Liver (tissue), 2 donors: ENCODE results near the gene TRIM65.

Experiments
- CTCF ChIP-seq: fragments of 150-350 bp; IDR thresholded peaks from 2 replicates; pipeline ENCODE4 v1.5.1; 2017; ENCODE audit warnings: improper control_type of control experiment, low read depth, low read length; ENCODE audit not compliant: missing input control
- MAX ChIP-seq: IDR thresholded peaks from 2 replicates; pipeline ENCODE4 v1.6.1; 2016; ENCODE audit warnings: antibody characterized with exemption
- REST ChIP-seq: IDR thresholded peaks from 2 replicates; pipeline ENCODE4 v1.6.1; 2016; ENCODE audit warnings: antibody characterized with exemption, mild to moderate bottlenecking
- donor health status: healthy.

- TF ChIP-seq MAX: no peak
- TF ChIP-seq CTCF: no peak
- TF ChIP-seq REST: no peak
These were observed 13.9 kb upstream of the TRIM65 start for GRCh38 chr17:75910699-75911098.
